ENCODE results near the gene METTL26.

METTL26 gene

DNA sequence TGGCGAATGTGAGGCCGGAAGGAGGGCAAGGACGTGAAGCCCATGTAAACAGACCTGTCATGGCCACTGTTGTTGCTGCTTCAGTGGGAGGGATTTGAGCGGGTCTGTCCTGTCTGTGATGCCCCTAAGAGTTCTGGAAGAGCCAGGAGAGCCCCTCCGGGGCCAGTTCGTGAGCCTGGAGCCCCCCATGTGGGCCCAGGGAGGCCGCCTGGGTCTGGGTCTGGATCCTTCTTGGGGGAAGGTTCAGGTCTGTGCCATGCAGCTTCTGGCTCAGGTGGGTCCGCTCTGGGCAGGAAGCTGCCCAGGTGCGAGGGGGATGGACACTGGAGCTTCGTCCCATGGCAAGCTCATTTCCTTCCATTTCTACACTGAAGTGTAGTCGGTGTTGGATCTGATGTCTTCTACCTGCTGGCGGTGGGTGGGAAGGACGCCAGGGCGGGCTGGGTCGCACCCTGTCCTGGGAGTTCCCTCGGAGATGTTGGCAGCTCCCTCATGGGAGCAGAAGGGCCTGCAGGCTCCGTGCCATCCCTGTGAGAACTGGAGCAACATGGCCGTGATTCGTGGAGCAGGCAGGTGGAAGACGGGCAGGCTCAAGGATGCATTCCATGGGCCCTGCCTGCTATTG, 16.5 kb downstream of the METTL26 start:
- TF ChIP-seq TAF1 (IDR thresholded peaks at IDR 0.05; ENCODE audit: low read depth) (no peak), ZBTB7A (IDR thresholded peaks at IDR 0.05; ENCODE audit: low read depth) (no peak), CREB1 (IDR thresholded peaks at IDR 0.05; ENCODE audit: low read depth) (no peak), RAD21 (IDR thresholded peaks at IDR 0.05; ENCODE audit: low read depth) (no peak), TCF12 (IDR thresholded peaks at IDR 0.05; ENCODE audit: low read depth) (no peak), FOXM1 (IDR thresholded peaks at IDR 0.05; ENCODE audit: borderline replicate concordance, low read depth) (no peak), EGR1 (IDR thresholded peaks at IDR 0.05) (no peak), CEBPB (IDR thresholded peaks at IDR 0.05) (no peak), NFIC (IDR thresholded peaks at IDR 0.05) (no peak), YY1 (IDR thresholded peaks at IDR 0.05; ENCODE audit: low read depth) (no peak), TEAD4 (IDR thresholded peaks at IDR 0.05) (no peak), EP300 (IDR thresholded peaks at IDR 0.05; ENCODE audit: borderline replicate concordance) (no peak)
- TF ChIP-seq, protein P1, sequence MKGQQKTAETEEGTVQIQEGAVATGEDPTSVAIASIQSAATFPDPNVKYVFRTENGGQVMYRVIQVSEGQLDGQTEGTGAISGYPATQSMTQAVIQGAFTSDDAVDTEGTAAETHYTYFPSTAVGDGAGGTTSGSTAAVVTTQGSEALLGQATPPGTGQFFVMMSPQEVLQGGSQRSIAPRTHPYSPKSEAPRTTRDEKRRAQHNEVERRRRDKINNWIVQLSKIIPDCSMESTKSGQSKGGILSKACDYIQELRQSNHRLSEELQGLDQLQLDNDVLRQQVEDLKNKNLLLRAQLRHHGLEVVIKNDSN (IDR thresholded peaks at IDR 0.05), result no peak
- TF ChIP-seq, protein P2, sequence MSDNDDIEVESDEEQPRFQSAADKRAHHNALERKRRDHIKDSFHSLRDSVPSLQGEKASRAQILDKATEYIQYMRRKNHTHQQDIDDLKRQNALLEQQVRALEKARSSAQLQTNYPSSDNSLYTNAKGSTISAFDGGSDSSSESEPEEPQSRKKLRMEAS (IDR thresholded peaks at IDR 0.05), result no peak

DNA sequence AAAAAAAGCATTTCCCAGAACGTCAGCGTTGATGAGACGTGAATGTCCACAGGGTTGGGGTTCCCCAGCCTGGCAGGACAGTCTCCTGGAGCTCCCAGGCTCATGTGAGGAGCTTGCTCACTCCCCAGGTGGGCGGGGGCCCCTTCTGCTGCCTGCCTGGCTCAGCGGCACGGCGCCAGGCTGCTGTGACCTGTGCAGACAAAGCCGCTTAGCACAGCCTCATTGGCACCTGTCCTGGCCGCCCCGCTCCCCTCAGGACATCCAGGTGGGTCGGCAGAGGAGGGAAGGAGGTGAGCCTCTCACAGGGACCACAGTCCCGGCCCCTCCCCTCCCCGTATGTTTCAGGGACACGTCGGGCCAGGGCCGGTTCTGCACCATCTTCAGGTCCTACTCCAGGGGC, 18.2 kb downstream of the METTL26 start:
- no peak for TF ChIP-seq YY1 (IDR thresholded peaks at IDR 0.05; ENCODE audit: low read depth)
- TF ChIP-seq, protein P2 (IDR thresholded peaks at IDR 0.05), result no peak
- TF ChIP-seq, protein P3, sequence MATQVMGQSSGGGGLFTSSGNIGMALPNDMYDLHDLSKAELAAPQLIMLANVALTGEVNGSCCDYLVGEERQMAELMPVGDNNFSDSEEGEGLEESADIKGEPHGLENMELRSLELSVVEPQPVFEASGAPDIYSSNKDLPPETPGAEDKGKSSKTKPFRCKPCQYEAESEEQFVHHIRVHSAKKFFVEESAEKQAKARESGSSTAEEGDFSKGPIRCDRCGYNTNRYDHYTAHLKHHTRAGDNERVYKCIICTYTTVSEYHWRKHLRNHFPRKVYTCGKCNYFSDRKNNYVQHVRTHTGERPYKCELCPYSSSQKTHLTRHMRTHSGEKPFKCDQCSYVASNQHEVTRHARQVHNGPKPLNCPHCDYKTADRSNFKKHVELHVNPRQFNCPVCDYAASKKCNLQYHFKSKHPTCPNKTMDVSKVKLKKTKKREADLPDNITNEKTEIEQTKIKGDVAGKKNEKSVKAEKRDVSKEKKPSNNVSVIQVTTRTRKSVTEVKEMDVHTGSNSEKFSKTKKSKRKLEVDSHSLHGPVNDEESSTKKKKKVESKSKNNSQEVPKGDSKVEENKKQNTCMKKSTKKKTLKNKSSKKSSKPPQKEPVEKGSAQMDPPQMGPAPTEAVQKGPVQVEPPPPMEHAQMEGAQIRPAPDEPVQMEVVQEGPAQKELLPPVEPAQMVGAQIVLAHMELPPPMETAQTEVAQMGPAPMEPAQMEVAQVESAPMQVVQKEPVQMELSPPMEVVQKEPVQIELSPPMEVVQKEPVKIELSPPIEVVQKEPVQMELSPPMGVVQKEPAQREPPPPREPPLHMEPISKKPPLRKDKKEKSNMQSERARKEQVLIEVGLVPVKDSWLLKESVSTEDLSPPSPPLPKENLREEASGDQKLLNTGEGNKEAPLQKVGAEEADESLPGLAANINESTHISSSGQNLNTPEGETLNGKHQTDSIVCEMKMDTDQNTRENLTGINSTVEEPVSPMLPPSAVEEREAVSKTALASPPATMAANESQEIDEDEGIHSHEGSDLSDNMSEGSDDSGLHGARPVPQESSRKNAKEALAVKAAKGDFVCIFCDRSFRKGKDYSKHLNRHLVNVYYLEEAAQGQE (IDR thresholded peaks at IDR 0.05; ENCODE audit: low read depth), result no peak
- TF ChIP-seq EP300 (IDR thresholded peaks at IDR 0.05; ENCODE audit: borderline replicate concordance), result no peak
- TF ChIP-seq TEAD4 (IDR thresholded peaks at IDR 0.05), result no peak
- TF ChIP-seq RAD21 (IDR thresholded peaks at IDR 0.05; ENCODE audit: low read depth), result no peak
- no peak for TF ChIP-seq FOXM1 (IDR thresholded peaks at IDR 0.05; ENCODE audit: borderline replicate concordance, low read depth)

DNA sequence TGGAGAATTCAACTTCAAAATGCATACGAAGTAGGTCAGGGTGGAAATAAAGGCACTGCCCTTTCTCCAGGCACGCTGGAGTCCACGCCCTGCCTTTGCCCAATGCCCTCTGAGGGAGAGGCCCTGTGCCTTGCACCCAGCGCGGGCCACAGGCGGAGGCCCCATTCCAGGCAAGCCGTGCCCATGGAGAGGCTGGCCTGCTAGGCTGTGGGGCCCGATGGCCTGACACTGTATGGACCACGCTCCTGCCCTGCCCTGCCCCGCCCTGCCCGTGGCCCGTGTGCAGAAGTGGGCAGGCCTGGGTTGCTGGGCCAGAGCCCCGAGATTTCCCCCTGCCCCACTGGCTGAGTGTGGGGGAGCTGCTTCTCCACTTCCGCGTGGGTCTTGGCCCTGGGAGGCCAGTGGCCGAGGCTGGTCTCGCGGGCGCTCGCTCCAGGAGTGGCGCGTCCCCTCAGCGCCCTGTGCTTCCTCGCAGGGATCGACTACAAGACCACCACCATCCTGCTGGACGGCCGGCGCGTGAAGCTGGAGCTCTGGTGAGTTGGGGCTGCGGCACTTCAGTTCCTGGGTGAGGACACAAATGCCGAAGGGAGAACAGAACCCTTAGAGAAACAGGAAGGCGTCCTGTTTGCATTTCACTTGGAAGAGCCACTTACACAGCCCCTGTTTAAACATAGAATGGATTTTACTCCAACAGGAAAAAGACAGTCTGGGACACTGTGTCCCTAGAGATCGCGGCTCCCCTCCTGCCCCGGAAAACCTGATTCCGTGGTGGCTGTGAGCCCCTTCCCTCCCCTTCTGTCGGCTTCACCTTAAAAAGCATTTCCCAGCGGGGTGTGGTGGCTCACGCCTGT, 19.1 kb downstream of the METTL26 start:
- no peak for TF ChIP-seq EP300 (IDR thresholded peaks at IDR 0.05; ENCODE audit: borderline replicate concordance)
- TF ChIP-seq TAF1 (IDR thresholded peaks at IDR 0.05; ENCODE audit: low read depth), result no peak
- TF ChIP-seq, protein P1 (IDR thresholded peaks at IDR 0.05), result no peak
- TF ChIP-seq, protein P2 (IDR thresholded peaks at IDR 0.05), result no peak
- no peak for TF ChIP-seq FOXM1 (IDR thresholded peaks at IDR 0.05; ENCODE audit: borderline replicate concordance, low read depth)
- TF ChIP-seq EGR1 (IDR thresholded peaks at IDR 0.05), result no peak
- no peak for TF ChIP-seq YY1 (IDR thresholded peaks at IDR 0.05; ENCODE audit: low read depth)
- TF ChIP-seq NFIC (IDR thresholded peaks at IDR 0.05), result no peak

DNA sequence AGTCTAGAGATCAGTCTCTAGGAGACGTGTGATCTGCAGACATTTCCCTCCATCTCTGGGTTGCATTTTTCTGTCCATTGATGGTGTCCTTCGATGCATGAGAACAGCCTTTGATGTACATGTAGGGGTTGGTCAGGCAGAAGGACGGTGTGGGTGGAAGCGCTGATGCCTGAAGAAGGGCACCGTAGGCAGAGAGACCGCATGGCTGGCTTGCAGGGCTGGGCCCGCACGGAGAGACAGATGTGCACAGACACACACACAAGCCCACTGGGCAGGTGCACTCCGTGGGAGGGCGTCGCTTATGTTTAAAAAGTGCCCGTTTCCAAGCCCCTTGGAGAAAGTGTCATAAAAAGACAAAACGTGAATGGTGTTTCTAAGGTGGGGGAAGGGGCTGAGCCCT, 21.0 kb downstream of the METTL26 start:
- TF ChIP-seq TEAD4 (IDR thresholded peaks at IDR 0.05) (no peak), TAF1 (IDR thresholded peaks at IDR 0.05; ENCODE audit: low read depth) (no peak), EGR1 (IDR thresholded peaks at IDR 0.05) (0 out of 2 replicates have a peak, but pooled peaks have one; percentile 50), RAD21 (IDR thresholded peaks at IDR 0.05; ENCODE audit: low read depth) (no peak), YY1 (IDR thresholded peaks at IDR 0.05; ENCODE audit: low read depth) (no peak), CREB1 (IDR thresholded peaks at IDR 0.05; ENCODE audit: low read depth) (no peak), ZBTB7A (IDR thresholded peaks at IDR 0.05; ENCODE audit: low read depth) (no peak), EP300 (IDR thresholded peaks at IDR 0.05; ENCODE audit: borderline replicate concordance) (no peak)
- TF ChIP-seq, protein P2 (IDR thresholded peaks at IDR 0.05), result 0 out of 2 replicates have a peak, but pooled peaks have one; percentile 13
- TF ChIP-seq, protein P3 (IDR thresholded peaks at IDR 0.05; ENCODE audit: low read depth), result no peak
